Psoas muscle (tissue), 8 donors: ENCODE data around the gene DGAT2. TPM values are rescaled to one million over a fixed set of nuclear protein-coding genes. Genes with fewer than 3 reads are reported as not detected.

Source experiments
- ATAC-seq, 4 donors: fragments of 200-7000 bp; cut with Tn5 transposase; one replicate each; pipeline ENCODE4 v1.9.1; 2020; ENCODE audit warnings: moderate library complexity in 3 of 4, mild to moderate bottlenecking in 2 of 4
- DNase-seq, 2 donors: peaks; one replicate each; pipeline ENCODE4 v3.0.0-alpha.2; 2020
- H3K27ac ChIP-seq: fragments of 200-600 bp; one replicate; pipeline ENCODE4 v1.8.0; 2022
- H3K27me3 ChIP-seq, 3 donors: fragments of 200-600 bp in 1 of 3; one replicate each; pipeline versions ENCODE4 v1.6.1 to v1.8.0; 2013 to 2022; ENCODE audit warnings: low read length in 2 of 3, mild to moderate bottlenecking in 2 of 3, moderate library complexity in 1 of 3; ENCODE audit not compliant: insufficient read depth in 3 of 3
- H3K36me3 ChIP-seq, 2 donors: fragments of 200-600 bp in 1 of 2; one replicate each; pipeline versions ENCODE4 v1.6.1 to v1.8.0; 2013 to 2022; ENCODE audit warnings: low read depth in 1 of 2, mild to moderate bottlenecking in 1 of 2, moderate library complexity in 1 of 2; ENCODE audit not compliant: insufficient read depth in 1 of 2
- H3K4me1 ChIP-seq: fragments of 200-600 bp; one replicate; pipeline ENCODE4 v1.8.0; 2022
- H3K4me3 ChIP-seq: fragments of 200-600 bp; one replicate; pipeline ENCODE4 v1.8.0; 2022; ENCODE audit warnings: mild to moderate bottlenecking
- H3K9me3 ChIP-seq: fragments of 200-600 bp; one replicate; pipeline ENCODE4 v1.8.0; 2022
- CTCF ChIP-seq: fragments of 200-600 bp; IDR thresholded peaks from one replicate; pipeline ENCODE4 v1.8.0; 2022; ENCODE audit warnings: antibody characterized with exemption
- WGBS, 3 donors: extraction: QIAGEN DNeasy Blood & Tissue Kit; methylation state at CpG; one replicate each; pipeline versions ENCODE4 v1.1.6 to v1.1.7; 2013; 5-methylcytosine and 5-hydroxymethylcytosine counted together
- intact Hi-C, 2 donors: fragments of 100-400 bp; cut with DNase I; formaldehyde crosslinking; loops; one replicate each; pipeline versions ENCODE4 v1.11.0 to v1.14.2; 2022
- polyA plus RNA-seq, 3 donors: library from polyadenylated mRNA; stranded (reverse); fragments of 200-250 nt; gene quantifications; one replicate each; pipeline ENCODE4 v1.2.3, GENCODE V29; 2013
- total RNA-seq, 4 donors: library from RNA; stranded (reverse); fragmentation: NEBNext Ultra II Directional in 2 of 4; extraction: Animal tissue kit (Norgen Biotek cat#: 25700) in 2 of 4; gene quantifications; one replicate each; pipeline versions ENCODE4 v1.2.1 to v1.2.4, GENCODE V29; 2021 to 2023
- donor health status: healthy with polysubstance abuse.
- donor health status: DM: no; HTN: no; CAD: no; lungs with moderate emphysema.
- donor health status: Bipolar disorder and iron deficiency.
- donor health status: healthy.
- donor health status: DM: yes; HTN: yes; CAD: no.
- donor health status: DM: no; HTN: no; CAD: no.
- donor health status: DM: no; HTN: no; CAD: no.
- donor health status: DM: yes; HTN: yes; CAD: no.

Gene DGAT2
- total and polyA plus RNA-seq, 7 donors: 1.1 to 14.1 (median 3.2) TPM

GRCh38 chr11:75775056-75775455 is 6.5 kb downstream of the DGAT2 start:
- DNase-seq: no peak
- H3K4me1 ChIP-seq: no peaks in the 10 kb centered on the region
- no peaks in the 10 kb centered on the region for H3K36me3 ChIP-seq
- H3K4me3 ChIP-seq: no peak overlapping the region
- ATAC-seq: no peak
- H3K27me3 ChIP-seq: peaks cover 0 to 5% (median 0%) of the 10 kb centered on the region in 3 donors
- no peak overlapping the region for H3K27ac ChIP-seq
- TF ChIP-seq CTCF: no peak
- 89 to 92% (median 92%) methylated on average over 3 of the region's 3 CpGs for WGBS, 3 donors
- H3K9me3 ChIP-seq: no peaks in the 10 kb centered on the region
- intact Hi-C loops: no loop called here

- intact Hi-C loops: no loop called here
- no peaks in the 10 kb centered on the region for H3K4me1 ChIP-seq
- H3K9me3 ChIP-seq: no peaks in the 10 kb centered on the region
- no peaks in the 10 kb centered on the region for H3K36me3 ChIP-seq
- H3K27ac ChIP-seq: no peak overlapping the region
- no peak for ATAC-seq
- H3K4me3 ChIP-seq: no peak overlapping the region
- H3K27me3 ChIP-seq: no peaks in the 10 kb centered on the region
- DNase-seq: no peak
- 88 to 92% (median 89%) methylated on average over 4 of the region's 4 CpGs for WGBS, 3 donors
- no peak for TF ChIP-seq CTCF
Measured at GRCh38 chr11:75776546-75776945, 8.0 kb downstream of the DGAT2 start.

- no peak for ATAC-seq
Measured at GRCh38 chr11:75777461-75778110, 9.0 kb downstream of the DGAT2 start.

GRCh38 chr11:75778962-75779361 is 10.4 kb downstream of the DGAT2 start:
- no peak for TF ChIP-seq CTCF
- DNase-seq: no peak
- 90 to 91% (median 91%) methylated on average over 5 of the region's 5 CpGs for WGBS, 3 donors
- intact Hi-C loops: no loop called here
- no peaks in the 10 kb centered on the region for H3K27me3 ChIP-seq
- ATAC-seq: no peak
- H3K27ac ChIP-seq: no peak overlapping the region
- H3K9me3 ChIP-seq: no peaks in the 10 kb centered on the region
- no peaks in the 10 kb centered on the region for H3K4me1 ChIP-seq
- no peaks in the 10 kb centered on the region for H3K36me3 ChIP-seq
- no peak overlapping the region for H3K4me3 ChIP-seq

More at GRCh38 chr11:75777461-75778110, 9.0 kb downstream of the DGAT2 start:
- Histone ChIP-seq H3K9me3 (no peaks in the 10 kb centered on the region), H3K27ac (no peak overlapping the region), H3K27me3 (no peaks in the 10 kb centered on the region), H3K4me1 (no peaks in the 10 kb centered on the region), H3K4me3 (no peak overlapping the region), H3K36me3 (no peaks in the 10 kb centered on the region)
- DNase-seq: no peak
- 88 to 93% (median 90%) methylated on average over 13 of the region's 13 CpGs for WGBS, 3 donors
- intact Hi-C loops: no loop called here
- TF ChIP-seq CTCF: no peak

GRCh38 chr11:75779960-75780359 is 11.4 kb downstream of the DGAT2 start:
- WGBS, 3 donors: 50 to 73% (median 70%) methylated on average over 2 of the region's 2 CpGs
- Histone ChIP-seq H3K9me3 (no peaks in the 10 kb centered on the region), H3K27ac (no peak overlapping the region), H3K36me3 (no peaks in the 10 kb centered on the region), H3K27me3 (no peaks in the 10 kb centered on the region), H3K4me3 (no peak overlapping the region), H3K4me1 (no peaks in the 10 kb centered on the region)
- no peak for DNase-seq
- ATAC-seq: peak in 1 of 4 donors; percentile 51
- no peak for TF ChIP-seq CTCF
- intact Hi-C loops: no loop called here
